Endodermal cell (in vitro differentiated cells): ENCODE data around the gene CNOT1. TPM values are rescaled to one million over a fixed set of nuclear protein-coding genes. Genes with fewer than 3 reads are reported as not detected.
A peak's percentile ranks its signal among the peaks of the same experiment; 100 is the strongest.

Experiments
- DNase-seq: peaks from one replicate; pipeline ENCODE4 v3.0.0-alpha.2; 2017
- H3K27ac ChIP-seq: 2 replicates; pipeline ENCODE4 v1.5.1; 2013; ENCODE audit warnings: mild to moderate bottlenecking, low read depth, low read length, moderate library complexity
- H3K27me3 ChIP-seq: 2 replicates; pipeline ENCODE4 v1.6.1; 2013; ENCODE audit warnings: mild to moderate bottlenecking, low read length, moderate library complexity; ENCODE audit not compliant: insufficient read depth, control insufficient read depth, poor library complexity, severe bottlenecking
- H3K36me3 ChIP-seq: 2 replicates; pipeline ENCODE4 v1.7.0; 2013; ENCODE audit warnings: mild to moderate bottlenecking, low read length, moderate library complexity; ENCODE audit not compliant: control insufficient read depth, insufficient read depth
- H3K4me1 ChIP-seq: one replicate; pipeline ENCODE4 v1.7.0; 2013; ENCODE audit warnings: low read length; ENCODE audit not compliant: control insufficient read depth, insufficient read depth
- H3K4me3 ChIP-seq: 2 replicates; pipeline ENCODE4 v1.5.1; 2013; ENCODE audit warnings: mild to moderate bottlenecking, low read length, moderate library complexity
- H3K9ac ChIP-seq: 2 replicates; pipeline ENCODE4 v1.6.1; 2013; ENCODE audit warnings: mild to moderate bottlenecking, low read length, moderate library complexity; ENCODE audit not compliant: poor library complexity, severe bottlenecking; ENCODE audit errors: extremely low read depth
- H3K9me3 ChIP-seq: 2 replicates; pipeline ENCODE4 v1.6.1; 2013; ENCODE audit warnings: mild to moderate bottlenecking, low read length, moderate library complexity; ENCODE audit not compliant: control insufficient read depth
- H3K27ac Mint-ChIP-seq: 2 replicates; pipeline ENCODE4 v1.8.0; 2020; ENCODE audit warnings: mixed read lengths
- H3K27me3 Mint-ChIP-seq: 2 replicates; pipeline ENCODE4 v1.8.0; 2021; ENCODE audit warnings: mild to moderate bottlenecking, mixed read lengths; ENCODE audit not compliant: insufficient read depth
- H3K36me3 Mint-ChIP-seq: 2 replicates; pipeline ENCODE4 v1.8.0; 2020; ENCODE audit warnings: low read depth, mixed read lengths
- H3K4me1 Mint-ChIP-seq: 2 replicates; pipeline ENCODE4 v1.8.0; 2020; ENCODE audit warnings: mixed read lengths
- H3K4me3 Mint-ChIP-seq: 2 replicates; pipeline ENCODE4 v1.8.0; 2020; ENCODE audit warnings: mild to moderate bottlenecking, moderate library complexity, mixed read lengths
- H3K9me3 Mint-ChIP-seq: 2 replicates; pipeline ENCODE4 v1.8.0; 2020; ENCODE audit warnings: mild to moderate bottlenecking, mixed read lengths
- CTCF ChIP-seq: fragments of 200-600 bp; sonication (generic); conservative IDR thresholded peaks from 2 replicates; pipeline ENCODE4 v1.5.0; 2021; ENCODE audit warnings: antibody characterized with exemption, mild to moderate bottlenecking
- WGBS, 2 experiments: methylation state at CpG; one replicate each; pipeline versions ENCODE4 v1.1.5 to v1.1.7; 2013; ENCODE audit warnings: missing lambda C conversion rate in 2 of 2, mixed read lengths in 1 of 2; ENCODE audit not compliant: insufficient coverage in 1 of 2, insufficient read length in 1 of 2; 5-methylcytosine and 5-hydroxymethylcytosine counted together
- total RNA-seq, 2 donors: library from RNA; stranded (reverse); fragmentation: NEBNext Ultra II Directional in 1 of 2; extraction: Animal tissue kit (Norgen Biotek cat#: 25700) in 1 of 2; gene quantifications; 2 replicates in 1 of 2; 3 replicates in 1 of 2; pipeline ENCODE4 v1.2.1, GENCODE V29; 2021

CNOT1 gene
- total RNA-seq, 2 donors from 2014 or later, result 253 to 263 TPM

GRCh38 chr16:58478427-58478826 is 151.2 kb downstream of the CNOT1 start:
- WGBS, 2 experiments, result 92 to 94% methylated on average over 2 of the region's 2 CpGs
- H3K36me3 ChIP-seq, result peaks cover 8% of the 10 kb centered on the region
- no peak overlapping the region for H3K4me3 Mint-ChIP-seq
- no peak overlapping the region for H3K9ac ChIP-seq
- TF ChIP-seq CTCF, result no peak
- H3K27ac ChIP-seq, result no peak overlapping the region
- H3K4me3 ChIP-seq, result no peak overlapping the region
- no peak for DNase-seq
- peaks cover 4% of the 10 kb centered on the region for H3K9me3 ChIP-seq
- peaks cover 5% of the 10 kb centered on the region for H3K9me3 Mint-ChIP-seq
- H3K4me1 ChIP-seq, result peaks cover 9% of the 10 kb centered on the region
- H3K27ac Mint-ChIP-seq, result no peak overlapping the region
- peaks cover 33% of the 10 kb centered on the region for H3K4me1 Mint-ChIP-seq
- no peaks in the 10 kb centered on the region for H3K27me3 Mint-ChIP-seq
- H3K36me3 Mint-ChIP-seq, result peaks cover 20% of the 10 kb centered on the region
- H3K27me3 ChIP-seq, result no peaks in the 10 kb centered on the region

- Histone ChIP-seq H3K4me3 (no peak overlapping the region), H3K9ac (no peak overlapping the region), H3K9me3 (peaks cover 4% of the 10 kb centered on the region), H3K36me3 (peaks cover 8% of the 10 kb centered on the region), H3K27me3 (no peaks in the 10 kb centered on the region), H3K27ac (no peak overlapping the region), H3K4me1 (peaks cover 21% of the 10 kb centered on the region)
- TF ChIP-seq CTCF, result no peak
- H3K4me1 Mint-ChIP-seq, result peaks cover 33% of the 10 kb centered on the region
- 100% methylated on average over 1 of the region's 1 CpG; no CpG with 5 or more reads in 1 of the 2 experiments for WGBS, 2 experiments
- H3K9me3 Mint-ChIP-seq, result peaks cover 5% of the 10 kb centered on the region
- H3K27ac Mint-ChIP-seq, result no peak overlapping the region
- H3K4me3 Mint-ChIP-seq, result no peak overlapping the region
- peaks cover 20% of the 10 kb centered on the region for H3K36me3 Mint-ChIP-seq
- DNase-seq, result no peak
- no peaks in the 10 kb centered on the region for H3K27me3 Mint-ChIP-seq
Observed at GRCh38 chr16:58476791-58477190, 152.8 kb downstream of the CNOT1 start.

GRCh38 chr16:58475091-58475619 is 154.5 kb downstream of the CNOT1 start:
- Mint-ChIP-seq H3K4me1 (peaks cover 47% of the 10 kb centered on the region), H3K4me3 (no peak overlapping the region), H3K9me3 (peaks cover 5% of the 10 kb centered on the region), H3K27me3 (no peaks in the 10 kb centered on the region), H3K36me3 (peaks cover 22% of the 10 kb centered on the region), H3K27ac (peak overlapping the region; percentile 91)
- Histone ChIP-seq H3K27ac (no peak overlapping the region), H3K4me1 (peaks cover 22% of the 10 kb centered on the region), H3K27me3 (no peaks in the 10 kb centered on the region), H3K36me3 (peaks cover 8% of the 10 kb centered on the region), H3K9me3 (peaks cover 4% of the 10 kb centered on the region), H3K4me3 (no peak overlapping the region), H3K9ac (no peak overlapping the region)
- no peak for DNase-seq
- WGBS, 2 experiments, result 79 to 82% methylated on average over 3 to 4 of the region's 4 CpGs
- TF ChIP-seq CTCF, result no peak
